Fibroblast of lung (primary cell): ENCODE results near the gene MPPED2.

Experiments
- CTCF ChIP-seq, 2 donors: IDR thresholded peaks in 1 of 2; conservative IDR thresholded peaks in 1 of 2; 1 replicate in 1 of 2; 2 replicates in 1 of 2; pipeline ENCODE4 v1.5.1; 2011 to 2012; ENCODE audit warnings: low read length in 2 of 2, control low read depth in 1 of 2, inconsistent platforms in 1 of 2, low read depth in 1 of 2, mild to moderate bottlenecking in 1 of 2
- EZH2 ChIP-seq: IDR thresholded peaks from 2 replicates; pipeline ENCODE4 v1.5.1; 2012; ENCODE audit warnings: low read length, control low read depth, mild to moderate bottlenecking; ENCODE audit errors: missing control alignments

DNA sequence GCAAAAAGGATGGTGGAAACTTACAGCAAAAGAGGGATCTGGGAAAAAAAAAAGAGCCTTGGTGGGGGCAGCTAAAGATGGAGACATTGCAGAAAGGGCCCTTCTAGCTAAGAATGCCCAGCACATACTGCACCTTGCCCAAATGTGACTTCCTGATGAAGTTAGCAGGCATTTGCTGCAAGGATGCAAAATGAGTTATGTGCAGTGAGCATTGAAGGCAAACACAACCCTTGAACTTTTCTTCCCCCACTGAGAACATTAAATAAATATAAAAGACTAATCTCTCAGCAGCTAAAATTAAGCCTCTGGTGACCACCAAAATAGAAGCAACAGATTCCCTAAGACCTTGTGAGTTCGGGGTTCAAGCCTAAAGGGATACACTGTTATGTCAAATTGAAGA lies 133.3 kb downstream of the MPPED2 start:
- no peak for TF ChIP-seq CTCF (conservative IDR thresholded peaks at IDR 0.05 in 1 of 2, IDR thresholded peaks at IDR 0.05 in 1 of 2; ENCODE audit: low read depth in 1 of 2, low read length in 2 of 2)
- no peak for TF ChIP-seq EZH2
